Mesenchymal stem cell (in vitro differentiated cells and primary cell): ENCODE measurements around the gene TSKS.

Source experiments
- DNase-seq: peaks from one replicate; pipeline ENCODE4 v3.0.0-alpha.2; 2013
- H2AFZ ChIP-seq: one replicate; pipeline ENCODE4 v1.6.1; 2013; ENCODE audit warnings: low read depth, mild to moderate bottlenecking, control low read depth, inconsistent platforms, low read length, moderate library complexity
- H2AK5ac ChIP-seq: 2 replicates; pipeline ENCODE4 v1.6.1; 2013; ENCODE audit warnings: low read length, moderate library complexity, mild to moderate bottlenecking, inconsistent platforms; ENCODE audit not compliant: severe bottlenecking
- H2BK120ac ChIP-seq: one replicate; pipeline ENCODE4 v1.6.1; 2013; ENCODE audit warnings: low read depth, mild to moderate bottlenecking, inconsistent platforms, low read length, moderate library complexity
- H2BK12ac ChIP-seq, 2 experiments: one replicate each; pipeline ENCODE4 v1.6.1; 2013; ENCODE audit warnings: inconsistent platforms in 2 of 2, low read length in 2 of 2, mild to moderate bottlenecking in 2 of 2, moderate library complexity in 2 of 2, control low read depth in 1 of 2
- H2BK15ac ChIP-seq: one replicate; pipeline ENCODE4 v1.6.1; 2013; ENCODE audit warnings: mild to moderate bottlenecking, low read depth, inconsistent platforms; ENCODE audit not compliant: poor library complexity, severe bottlenecking
- H2BK5ac ChIP-seq: 2 replicates; pipeline ENCODE4 v1.6.1; 2013; ENCODE audit warnings: low read depth, mild to moderate bottlenecking, low read length, control low read depth, inconsistent platforms; ENCODE audit not compliant: poor library complexity, severe bottlenecking
- H3K14ac ChIP-seq, 2 experiments: one replicate each; pipeline ENCODE4 v1.6.1; 2013; ENCODE audit warnings: inconsistent platforms in 2 of 2, low read length in 2 of 2, control low read depth in 1 of 2, mild to moderate bottlenecking in 1 of 2, moderate library complexity in 1 of 2
- H3K18ac ChIP-seq, 2 experiments: one replicate each; pipeline ENCODE4 v1.6.1; 2013; ENCODE audit warnings: inconsistent platforms in 2 of 2, low read length in 2 of 2, control low read depth in 1 of 2, low read depth in 1 of 2, mild to moderate bottlenecking in 1 of 2
- H3K23ac ChIP-seq, 2 experiments: one replicate each; pipeline ENCODE4 v1.6.1; 2013; ENCODE audit warnings: inconsistent platforms in 2 of 2, low read length in 2 of 2, mild to moderate bottlenecking in 2 of 2, moderate library complexity in 2 of 2, control low read depth in 1 of 2
- H3K27ac ChIP-seq: 2 replicates; pipeline ENCODE4 v1.5.1; 2013; ENCODE audit warnings: mild to moderate bottlenecking, moderate library complexity, low read length, control low read depth, inconsistent platforms; ENCODE audit not compliant: poor library complexity, severe bottlenecking
- H3K27me3 ChIP-seq, 2 experiments: 2 replicates each; pipeline versions ENCODE4 v1.6.1 to v1.7.0; 2013; ENCODE audit warnings: low read length in 2 of 2, mild to moderate bottlenecking in 2 of 2, moderate library complexity in 2 of 2, control low read depth in 1 of 2, inconsistent platforms in 1 of 2; ENCODE audit not compliant: control insufficient read depth in 1 of 2, insufficient read depth in 1 of 2
- H3K36me3 ChIP-seq, 2 experiments: 2 replicates each; pipeline versions ENCODE4 v1.6.1 to v1.7.0; 2013; ENCODE audit warnings: low read length in 2 of 2, control low read depth in 1 of 2, inconsistent platforms in 1 of 2, low read depth in 1 of 2, mild to moderate bottlenecking in 1 of 2; ENCODE audit not compliant: insufficient read depth in 2 of 2, control insufficient read depth in 1 of 2
- H3K4ac ChIP-seq, 2 experiments: one replicate each; pipeline ENCODE4 v1.6.1; 2013; ENCODE audit warnings: inconsistent platforms in 2 of 2, low read length in 2 of 2, mild to moderate bottlenecking in 2 of 2, moderate library complexity in 2 of 2, control low read depth in 1 of 2, low read depth in 1 of 2
- H3K4me1 ChIP-seq: 2 replicates; pipeline ENCODE4 v1.6.1; 2013; ENCODE audit warnings: low read depth, low read length, control low read depth; ENCODE audit not compliant: control insufficient read depth, insufficient read depth
- H3K4me2 ChIP-seq: 2 replicates; pipeline ENCODE4 v1.6.1; 2013; ENCODE audit warnings: low read length, mild to moderate bottlenecking, inconsistent platforms; ENCODE audit not compliant: poor library complexity, severe bottlenecking
- H3K4me3 ChIP-seq, 2 experiments: 2 replicates each; pipeline versions ENCODE4 v1.5.1 to v1.7.0; 2013; ENCODE audit warnings: low read length in 2 of 2, mild to moderate bottlenecking in 2 of 2, control low read depth in 1 of 2, low read depth in 1 of 2; ENCODE audit not compliant: insufficient read depth in 1 of 2
- H3K79me1 ChIP-seq: replicated peaks from 2 replicates; pipeline ENCODE4 v1.6.1; 2013; ENCODE audit warnings: mild to moderate bottlenecking, control low read depth, low read length, inconsistent platforms; ENCODE audit not compliant: poor library complexity, severe bottlenecking
- H3K9ac ChIP-seq: 2 replicates; pipeline ENCODE4 v1.7.0; 2013; ENCODE audit warnings: mild to moderate bottlenecking, low read length, moderate library complexity
- H3K9me3 ChIP-seq: 2 replicates; pipeline ENCODE4 v1.7.0; 2013; ENCODE audit warnings: mild to moderate bottlenecking, low read length; ENCODE audit not compliant: control insufficient read depth
- H4K8ac ChIP-seq: one replicate; pipeline ENCODE4 v1.6.1; 2013; ENCODE audit warnings: inconsistent platforms, mild to moderate bottlenecking, low read length, moderate library complexity
- H4K91ac ChIP-seq: one replicate; pipeline ENCODE4 v1.6.1; 2013; ENCODE audit warnings: mild to moderate bottlenecking, low read length, inconsistent platforms
- WGBS: methylation state at CpG from one replicate; pipeline ENCODE4 v1.1.7; 2013; ENCODE audit warnings: mixed read lengths; 5-methylcytosine and 5-hydroxymethylcytosine counted together

The TSKS gene

GRCh38 chr19:49788857-49789256 is 25.8 kb upstream of the TSKS start:
- Histone ChIP-seq H2AFZ (no peak overlapping the region), H3K14ac (no peak overlapping the region), H3K23ac (no peak overlapping the region), H2BK5ac (no peak overlapping the region), H3K9me3 (no peaks in the 10 kb centered on the region), H3K27ac (no peak overlapping the region), H2AK5ac (no peak overlapping the region), H4K91ac (no peak overlapping the region), H2BK12ac (peak overlapping the region in 1 of 2 experiments; percentile 16), H3K79me1 (peaks cover 32% of the 10 kb centered on the region), H4K8ac (no peak overlapping the region), H3K18ac (no peak overlapping the region), H3K4me2 (no peak overlapping the region), H3K4me1 (peaks cover 17% of the 10 kb centered on the region), H3K36me3 (peaks cover 68 to 79% of the 10 kb centered on the region in 2 experiments), H3K4me3 (no peak overlapping the region), H2BK15ac (no peak overlapping the region), H3K27me3 (no peaks in the 10 kb centered on the region), H3K4ac (no peak overlapping the region), H2BK120ac (no peak overlapping the region), H3K9ac (no peak overlapping the region)
- 85% methylated on average over 10 of the region's 10 CpGs for WGBS
- DNase-seq: no peak

GRCh38 chr19:49787746-49788145 is 24.6 kb upstream of the TSKS start:
- H3K27ac ChIP-seq: no peak overlapping the region
- H3K14ac ChIP-seq: no peak overlapping the region
- no peak overlapping the region for H3K18ac ChIP-seq
- H3K27me3 ChIP-seq: no peaks in the 10 kb centered on the region
- peaks cover 15% of the 10 kb centered on the region for H3K4me1 ChIP-seq
- no peak overlapping the region for H3K9ac ChIP-seq
- H2BK5ac ChIP-seq: no peak overlapping the region
- H3K36me3 ChIP-seq: peaks cover 70 to 81% of the 10 kb centered on the region in 2 experiments
- H3K23ac ChIP-seq: no peak overlapping the region
- no peak overlapping the region for H3K4ac ChIP-seq
- H3K79me1 ChIP-seq: peaks cover 38% of the 10 kb centered on the region
- H2BK120ac ChIP-seq: no peak overlapping the region
- no peak overlapping the region for H3K4me2 ChIP-seq
- no peak overlapping the region for H3K4me3 ChIP-seq
- no peak overlapping the region for H4K8ac ChIP-seq
- no peak overlapping the region for H4K91ac ChIP-seq
- 99% methylated on average over 5 of the region's 5 CpGs for WGBS
- H3K9me3 ChIP-seq: no peaks in the 10 kb centered on the region
- no peak for DNase-seq
- no peak overlapping the region for H2AFZ ChIP-seq
- no peak overlapping the region for H2BK15ac ChIP-seq
- H2BK12ac ChIP-seq: no peak overlapping the region
- H2AK5ac ChIP-seq: no peak overlapping the region

- DNase-seq: peak; percentile 41
- Histone ChIP-seq H2BK12ac (no peak overlapping the region), H2BK5ac (no peak overlapping the region), H2BK120ac (no peak overlapping the region), H3K79me1 (peaks cover 41% of the 10 kb centered on the region), H3K23ac (no peak overlapping the region), H4K8ac (peak overlapping the region; percentile 10), H3K36me3 (peaks cover 64 to 79% of the 10 kb centered on the region in 2 experiments), H3K27me3 (no peaks in the 10 kb centered on the region), H3K9me3 (no peaks in the 10 kb centered on the region), H3K9ac (peak overlapping the region; percentile 74), H3K4me2 (no peak overlapping the region), H2AFZ (no peak overlapping the region), H3K4ac (peak overlapping the region in 1 of 2 experiments; percentile 17), H3K18ac (no peak overlapping the region), H3K4me1 (peaks cover 15% of the 10 kb centered on the region), H3K4me3 (peak overlapping the region in 1 of 2 experiments; percentile 14), H4K91ac (no peak overlapping the region), H2AK5ac (no peak overlapping the region), H2BK15ac (no peak overlapping the region), H3K27ac (no peak overlapping the region), H3K14ac (no peak overlapping the region)
- 70% methylated on average over 9 of the region's 9 CpGs for WGBS
These were observed 23.3 kb upstream of the TSKS start for GRCh38 chr19:49786376-49786820.

- Histone ChIP-seq H4K8ac (no peak overlapping the region), H2AFZ (no peak overlapping the region), H3K9me3 (no peaks in the 10 kb centered on the region), H3K18ac (no peak overlapping the region), H3K27ac (no peak overlapping the region), H2BK5ac (no peak overlapping the region), H3K4me1 (peaks cover 5% of the 10 kb centered on the region), H4K91ac (no peak overlapping the region), H2BK120ac (no peak overlapping the region), H3K27me3 (no peaks in the 10 kb centered on the region), H3K4me3 (no peak overlapping the region), H3K36me3 (peaks cover 48 to 58% of the 10 kb centered on the region in 2 experiments), H2BK12ac (no peak overlapping the region), H3K14ac (no peak overlapping the region), H3K4me2 (no peak overlapping the region), H2AK5ac (no peak overlapping the region), H2BK15ac (no peak overlapping the region), H3K79me1 (peaks cover 46% of the 10 kb centered on the region), H3K9ac (no peak overlapping the region), H3K23ac (no peak overlapping the region), H3K4ac (no peak overlapping the region)
- no peak for DNase-seq
- 98% methylated on average over 18 of the region's 18 CpGs for WGBS
These were observed 19.4 kb upstream of the TSKS start for GRCh38 chr19:49782515-49782914.
